HG03280 (cell line): ENCODE measurements around the gene CCT6B.
"Not testable (repeated sequence)": the region's sequence is repeated elsewhere in the genome, so short reads cannot be mapped to it uniquely, and the experiment has no call there.

Experiments used
- ATAC-seq: cut with Tn5 transposase; IDR thresholded peaks from one replicate; pipeline ENCODE4 v1.9.1; 2021; ENCODE audit warnings: mild to moderate bottlenecking, moderate library complexity; ENCODE audit not compliant: unreplicated experiment

Gene CCT6B

DNA sequence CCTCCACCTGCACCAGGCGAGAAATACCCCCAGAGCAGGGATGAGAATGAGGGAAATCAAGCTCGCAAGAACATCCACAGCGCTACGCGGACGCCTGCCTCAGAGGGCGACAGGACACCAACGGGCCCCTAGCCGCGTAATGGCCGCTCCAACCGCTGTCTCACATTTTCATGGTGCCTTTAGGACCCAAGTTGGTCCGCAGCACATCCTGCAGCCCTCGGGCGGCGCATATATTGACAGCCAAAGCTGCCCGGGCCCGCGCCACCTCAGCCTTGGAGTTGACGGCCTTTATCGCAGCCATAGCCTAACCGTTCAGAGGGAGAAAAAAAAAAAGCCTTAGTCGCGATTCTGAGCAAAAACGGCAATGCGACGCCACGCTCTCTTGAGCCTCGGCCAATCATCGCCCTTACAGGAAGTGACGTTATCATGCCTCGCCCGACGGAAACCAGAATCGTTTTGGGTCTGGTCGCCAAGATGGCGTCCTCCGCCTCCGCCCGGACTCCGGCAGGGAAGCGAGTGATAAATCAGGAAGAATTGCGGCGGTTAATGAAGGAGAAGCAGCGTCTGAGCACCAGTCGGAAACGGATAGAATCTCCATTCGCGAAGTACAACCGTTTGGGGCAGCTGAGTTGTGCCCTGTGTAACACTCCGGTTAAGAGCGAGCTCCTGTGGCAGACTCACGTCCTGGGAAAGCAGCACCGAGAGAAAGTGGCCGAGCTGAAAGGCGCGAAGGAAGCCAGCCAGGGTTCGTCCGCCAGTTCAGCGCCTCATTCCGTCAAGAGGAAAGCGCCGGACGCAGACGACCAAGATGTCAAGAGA lies at the start of gene CCT6B, which contains the start of gene ZNF830:
TSS of gene CCT6B (minus strand) at position 368 of the 819 bp plus-strand sequence. CDS start at position 301, 67 bp downstream.
TSS of gene ZNF830 (plus strand) at position 448 of the 819 bp plus-strand sequence. CDS start at position 475, 27 bp downstream.
- ATAC-seq: peak; percentile 85

DNA sequence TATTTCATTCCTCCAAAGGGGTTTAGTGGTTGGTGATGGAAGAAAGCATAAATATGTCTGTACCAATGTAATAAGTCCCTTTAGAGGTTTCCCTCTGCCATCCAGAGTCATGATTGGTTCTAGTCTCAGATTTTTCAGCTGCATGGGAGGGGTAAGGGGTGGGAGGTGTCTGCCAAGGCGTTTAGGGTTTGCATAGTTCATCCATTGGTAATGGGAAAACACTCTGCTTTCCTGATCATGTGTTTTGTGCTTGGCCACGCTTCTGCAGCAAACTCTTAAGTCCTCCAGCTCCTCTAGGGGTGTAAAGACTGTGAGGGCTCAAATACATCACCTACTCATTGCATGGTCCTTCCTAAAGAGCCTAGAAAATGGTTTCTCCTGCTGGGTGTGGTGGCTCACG lies 48.8 kb upstream of the CCT6B start:
- ATAC-seq: no peak

DNA sequence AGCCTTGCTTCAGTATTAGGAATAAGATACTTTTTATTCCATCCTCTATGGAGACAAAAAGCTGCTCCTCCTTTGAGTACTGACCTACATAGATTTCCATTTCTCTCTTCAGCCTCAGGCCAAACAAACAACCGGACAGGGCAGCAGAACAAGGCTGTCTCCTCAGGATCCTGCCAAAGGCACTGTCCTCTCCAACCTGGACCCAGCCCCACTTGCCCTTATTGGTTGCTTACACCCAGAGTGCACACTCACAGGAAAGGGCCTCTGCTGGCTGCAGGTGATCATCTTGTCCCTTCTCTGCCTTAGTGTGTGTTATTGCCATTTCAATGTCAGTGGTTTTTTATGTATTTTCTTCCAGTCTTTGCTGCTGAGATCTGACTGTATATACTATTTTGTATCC lies 45.7 kb upstream of the CCT6B start:
- ATAC-seq: no peak

DNA sequence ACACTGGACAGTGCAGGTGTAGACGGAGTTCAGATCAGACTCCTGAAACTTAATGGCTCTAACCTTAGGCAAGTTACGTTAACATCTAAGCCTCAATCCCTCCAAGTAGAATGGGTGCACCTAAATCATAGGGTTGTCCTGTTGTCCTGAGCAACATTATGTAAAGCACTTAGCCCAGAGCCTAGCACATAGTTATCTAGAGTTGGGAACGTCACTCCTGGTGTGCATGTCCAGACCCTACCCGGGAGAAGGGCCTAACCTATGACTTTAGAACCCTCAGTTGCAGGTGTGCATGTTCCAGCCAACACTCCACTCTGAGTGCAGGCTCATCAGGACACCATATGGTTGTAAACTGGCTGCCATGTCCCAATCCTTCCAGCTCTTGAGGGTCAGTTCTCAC lies 45.1 kb upstream of the CCT6B start:
- ATAC-seq: no peak

GRCh38 chr17:35003778-35004177 lies 42.5 kb upstream of the CCT6B start:
- ATAC-seq: no peak

GRCh38 chr17:35002876-35003551 lies 41.8 kb upstream of the CCT6B start:
- no peak for ATAC-seq

DNA sequence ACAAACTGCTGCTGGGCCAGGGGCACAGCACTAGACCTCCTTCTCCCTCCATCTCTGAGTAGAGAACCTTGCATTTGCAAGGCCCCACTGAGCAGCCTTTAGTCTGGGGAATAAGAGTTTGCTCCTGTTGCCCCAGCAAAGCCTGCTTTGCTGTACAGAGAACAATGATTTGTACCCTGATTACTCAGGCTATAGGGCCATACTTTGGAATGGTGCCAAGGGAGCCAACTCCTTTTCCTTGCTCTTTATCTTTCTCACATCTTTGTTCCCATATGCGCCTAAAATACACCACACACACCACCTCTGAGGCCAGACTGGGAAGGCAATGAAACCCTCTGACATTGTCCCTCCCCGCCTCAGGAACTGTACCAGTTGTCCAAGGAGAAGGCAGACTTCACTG lies 40.3 kb upstream of the CCT6B start:
- ATAC-seq: no peak

GRCh38 chr17:35000965-35001364 lies 39.7 kb upstream of the CCT6B start:
- ATAC-seq: not testable (repeated sequence)

- no peak for ATAC-seq
Observed at GRCh38 chr17:34999456-34999855, 38.2 kb upstream of the CCT6B start.

DNA sequence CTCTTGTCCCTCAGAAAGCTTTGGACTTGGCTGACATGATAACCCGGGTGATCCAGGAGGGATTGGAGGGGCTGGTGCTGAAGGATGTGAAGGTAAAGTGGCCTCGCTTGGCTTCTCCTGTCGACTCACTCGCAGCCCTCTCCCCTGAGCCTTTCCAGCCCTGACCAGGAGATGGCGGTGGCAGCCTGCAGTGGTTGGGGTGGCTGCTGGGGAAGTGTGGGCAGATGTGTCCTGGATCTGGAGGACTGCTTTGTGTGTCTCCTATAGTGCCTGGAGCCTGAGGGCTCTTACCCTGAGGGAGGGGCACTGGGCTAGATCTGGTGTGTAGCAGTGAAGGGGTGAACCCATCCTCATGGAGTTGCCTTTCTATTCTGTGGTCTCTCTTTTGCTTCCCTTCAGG lies 36.9 kb upstream of the CCT6B start:
- no peak for ATAC-seq

DNA sequence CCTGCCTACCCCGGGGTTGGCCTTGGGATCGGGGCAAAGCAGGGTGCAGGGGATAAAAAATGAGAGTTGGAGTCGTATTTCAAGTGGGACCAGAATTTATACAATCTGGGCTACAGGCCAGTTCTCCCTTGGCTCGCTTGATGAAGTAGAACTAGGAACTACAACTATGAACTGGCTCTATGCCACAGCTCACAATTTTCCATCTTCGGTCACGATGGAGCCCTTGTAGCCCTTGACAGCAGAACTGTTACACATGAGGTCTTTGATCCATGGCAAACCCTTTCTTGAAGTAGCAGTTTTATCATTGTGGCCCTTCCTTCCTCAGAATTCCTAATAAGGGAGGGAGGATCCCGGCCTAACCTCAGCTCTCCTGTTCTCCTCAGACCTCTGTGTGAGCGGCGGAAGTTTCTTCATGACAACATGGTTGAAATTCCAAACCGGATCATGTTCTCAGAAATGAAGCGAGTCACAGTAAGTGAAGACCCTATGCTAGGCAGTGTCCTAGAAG lies 36.1 kb upstream of the CCT6B start:
- no peak for ATAC-seq

GRCh38 chr17:34996422-34997285 lies 35.4 kb upstream of the CCT6B start:
- no peak for ATAC-seq

DNA sequence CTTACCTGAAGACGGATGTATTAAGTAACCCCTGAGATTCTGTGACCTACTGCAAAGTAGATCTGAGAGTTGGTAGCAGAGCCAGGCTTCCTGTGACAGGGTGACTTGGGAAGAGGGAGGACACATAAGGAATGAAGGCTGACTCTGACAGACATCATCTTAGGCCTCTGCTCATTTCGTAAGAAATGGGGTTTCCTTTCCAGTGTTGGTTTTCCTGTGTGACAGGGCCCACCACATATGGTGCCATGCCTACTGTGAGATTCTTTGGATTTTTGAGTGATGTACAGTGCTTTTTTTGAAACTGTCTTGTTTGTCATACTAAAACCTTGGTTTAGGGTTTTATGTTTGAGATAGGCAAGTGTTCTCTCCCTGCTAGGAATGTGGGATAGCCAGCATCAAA lies 31.8 kb upstream of the CCT6B start:
- no peak for ATAC-seq

DNA sequence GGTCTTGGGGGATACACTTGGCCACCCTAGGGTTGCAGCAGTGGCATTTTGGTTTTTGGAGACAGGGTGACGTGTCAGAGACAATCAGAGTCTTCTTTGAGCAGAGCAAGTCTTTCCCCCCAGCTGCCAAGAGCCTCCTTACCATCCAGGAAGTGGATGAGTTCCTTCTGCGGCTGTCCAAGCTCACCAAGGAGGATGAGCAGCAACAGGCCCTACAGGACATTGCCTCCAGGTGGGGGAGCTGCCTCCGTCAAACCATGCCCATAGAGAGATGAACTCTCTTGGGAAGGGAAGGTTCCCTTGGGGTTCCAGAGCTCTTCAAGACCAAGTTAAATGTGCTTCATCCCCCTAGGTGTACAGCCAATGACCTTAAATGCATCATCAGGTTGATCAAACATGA lies 30.3 kb upstream of the CCT6B start:
- no peak for ATAC-seq

- no peak for ATAC-seq
Observed at GRCh38 chr17:34990921-34991365, 29.7 kb upstream of the CCT6B start.

DNA sequence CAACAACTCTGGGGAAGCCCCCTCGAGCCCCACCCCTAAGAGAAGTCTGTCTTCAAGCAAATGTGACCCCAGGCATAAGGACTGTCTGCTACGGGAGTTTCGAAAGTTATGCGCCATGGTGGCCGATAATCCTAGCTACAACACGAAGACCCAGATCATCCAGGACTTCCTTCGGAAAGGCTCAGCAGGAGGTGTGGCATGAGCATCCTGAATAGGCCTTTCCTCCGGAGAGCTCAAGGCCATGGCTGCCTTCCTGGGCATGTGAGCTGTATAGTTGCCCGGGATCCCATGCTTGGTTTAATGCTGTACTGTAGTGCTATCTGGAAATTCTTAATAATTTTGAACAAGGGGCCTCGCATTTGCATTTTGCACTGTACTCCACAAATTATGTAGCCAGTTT lies 28.2 kb upstream of the CCT6B start:
- ATAC-seq: no peak

GRCh38 chr17:34988644-34989043 lies 27.4 kb upstream of the CCT6B start:
- ATAC-seq: no peak

GRCh38 chr17:34987232-34987631 lies 26.0 kb upstream of the CCT6B start:
- ATAC-seq: no peak

DNA sequence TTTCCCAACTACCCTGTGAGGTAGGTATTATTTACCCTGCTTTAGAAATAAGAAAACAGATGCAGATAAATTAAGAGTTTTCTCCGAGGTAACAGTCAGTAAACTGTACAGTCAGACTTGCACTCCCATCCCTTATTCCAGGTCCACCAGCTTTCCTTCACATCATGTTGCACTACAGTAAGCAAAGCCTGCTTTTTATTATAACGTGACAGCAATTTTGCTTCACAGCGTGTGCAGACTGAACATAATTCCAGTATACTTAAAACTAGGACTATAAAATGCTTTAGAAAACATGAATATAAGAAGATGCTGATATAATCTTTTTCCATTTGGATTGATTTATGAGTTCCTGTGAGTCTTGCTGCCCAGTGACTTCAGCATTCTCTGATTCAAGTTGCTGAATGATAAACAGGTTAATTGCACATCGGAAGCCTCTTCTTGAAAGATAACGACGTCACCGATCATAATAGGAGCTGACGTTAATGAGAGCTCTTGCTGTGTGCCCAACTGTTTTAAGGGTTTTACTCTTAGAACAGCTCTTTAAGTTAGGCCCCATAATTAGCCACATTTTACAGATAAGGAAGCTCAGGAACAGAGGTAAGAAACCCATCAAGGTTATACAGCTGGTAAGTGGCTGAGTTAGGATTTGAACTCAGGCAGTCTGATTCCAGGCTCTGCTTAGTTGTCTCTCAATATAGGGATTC lies 20.4 kb upstream of the CCT6B start:
- no peak for ATAC-seq
